ENCODE measurements around the gene MXRA8.
"Not testable (repeated sequence)": the region's sequence is repeated elsewhere in the genome, so short reads cannot be mapped to it uniquely, and the experiment has no call there.

DNA sequence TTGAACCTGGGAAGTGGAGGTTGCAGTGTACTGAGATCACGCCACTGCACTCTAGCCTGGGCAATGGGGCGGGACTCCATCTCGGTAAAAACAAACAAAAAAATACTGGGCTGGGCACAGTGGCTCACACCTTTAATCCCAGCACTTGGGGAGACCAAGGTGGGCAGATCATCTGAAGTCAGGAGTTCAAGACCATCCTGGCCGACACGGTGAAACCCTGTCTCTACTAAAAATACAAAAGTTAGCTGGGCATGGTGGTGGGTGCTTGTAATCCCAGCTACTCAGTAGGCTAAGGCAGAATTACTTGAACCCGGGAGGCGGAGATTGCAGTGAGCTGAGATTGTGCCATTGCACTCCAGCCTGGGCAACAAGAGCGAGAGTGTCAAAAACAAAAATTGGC is 42.2 kb downstream of the MXRA8 start:
- TF ChIP-seq ZNF274 (IDR thresholded peaks at IDR 0.05; ENCODE audit: low read depth, low read length); YY1 (IDR thresholded peaks at IDR 0.05; ENCODE audit: insufficient read depth, insufficient read length); SUZ12 (IDR thresholded peaks at IDR 0.05; ENCODE audit: extremely low read depth, insufficient read depth, insufficient read length): not testable (repeated sequence)

Data from NT2/D1 (cell line).